Hematopoietic multipotent progenitor cell treated with erythropoietin and hydrocortisone succinate and interleukin-3 and kit ligand, for 8 days (in vitro differentiated cells): ENCODE data around the gene PRMT2.
"Not testable (repeated sequence)": the region's sequence is repeated elsewhere in the genome, so short reads cannot be mapped to it uniquely, and the experiment has no call there.

Source experiments
- DNase-seq: peaks from one replicate; pipeline ENCODE4 v3.0.0-alpha.2; 2015

The PRMT2 gene

GRCh38 chr21:46645840-46646239 is 10.4 kb downstream of the PRMT2 start:
- DNase-seq = no peak

- no peak for DNase-seq
Measured at GRCh38 chr21:46646541-46647154, 11.2 kb downstream of the PRMT2 start.

- no peak for DNase-seq
Measured at GRCh38 chr21:46648539-46648938, 13.1 kb downstream of the PRMT2 start.

GRCh38 chr21:46649356-46649755 is 13.9 kb downstream of the PRMT2 start:
- DNase-seq = no peak

- DNase-seq = no peak
Measured at GRCh38 chr21:46650476-46651098, 15.1 kb downstream of the PRMT2 start.

GRCh38 chr21:46651121-46651520 is 15.6 kb downstream of the PRMT2 start:
- no peak for DNase-seq

- no peak for DNase-seq
Measured at GRCh38 chr21:46655230-46655629, 19.8 kb downstream of the PRMT2 start.

GRCh38 chr21:46656820-46657219 is 21.3 kb downstream of the PRMT2 start:
- DNase-seq = no peak

GRCh38 chr21:46660505-46660904 is 25.0 kb downstream of the PRMT2 start:
- no peak for DNase-seq

- DNase-seq = peak; percentile 35
Measured at GRCh38 chr21:46661211-46661625, 25.7 kb downstream of the PRMT2 start.

GRCh38 chr21:46661642-46662366 is 26.3 kb downstream of the PRMT2 start:
- no peak for DNase-seq

GRCh38 chr21:46662367-46662654 is 26.8 kb downstream of the PRMT2 start:
- no peak for DNase-seq

- no peak for DNase-seq
Measured at GRCh38 chr21:46662765-46663500, 27.5 kb downstream of the PRMT2 start.

- DNase-seq = no peak
Measured at GRCh38 chr21:46663754-46664153, 28.3 kb downstream of the PRMT2 start.

- no peak for DNase-seq
Measured at GRCh38 chr21:46664316-46664995, 29.0 kb downstream of the PRMT2 start.

- DNase-seq = no peak
Measured at GRCh38 chr21:46665566-46665965, 30.1 kb downstream of the PRMT2 start.

GRCh38 chr21:46666941-46667740 is 31.7 kb downstream of the PRMT2 start:
- no peak for DNase-seq

GRCh38 chr21:46667741-46668380 is 32.4 kb downstream of the PRMT2 start:
- DNase-seq = peak; percentile 17

GRCh38 chr21:46668381-46668780 is 32.9 kb downstream of the PRMT2 start:
- DNase-seq = no peak

GRCh38 chr21:46668904-46669303 is 33.4 kb downstream of the PRMT2 start:
- DNase-seq = not testable (repeated sequence)

- DNase-seq = no peak
Measured at GRCh38 chr21:46674430-46675007, 39.0 kb downstream of the PRMT2 start.
